ENCODE data around the gene LRRFIP1.

GRCh38 chr2:237680702-237681478 lies 53.5 kb downstream of the LRRFIP1 start:
- TF ChIP-seq, protein P1, sequence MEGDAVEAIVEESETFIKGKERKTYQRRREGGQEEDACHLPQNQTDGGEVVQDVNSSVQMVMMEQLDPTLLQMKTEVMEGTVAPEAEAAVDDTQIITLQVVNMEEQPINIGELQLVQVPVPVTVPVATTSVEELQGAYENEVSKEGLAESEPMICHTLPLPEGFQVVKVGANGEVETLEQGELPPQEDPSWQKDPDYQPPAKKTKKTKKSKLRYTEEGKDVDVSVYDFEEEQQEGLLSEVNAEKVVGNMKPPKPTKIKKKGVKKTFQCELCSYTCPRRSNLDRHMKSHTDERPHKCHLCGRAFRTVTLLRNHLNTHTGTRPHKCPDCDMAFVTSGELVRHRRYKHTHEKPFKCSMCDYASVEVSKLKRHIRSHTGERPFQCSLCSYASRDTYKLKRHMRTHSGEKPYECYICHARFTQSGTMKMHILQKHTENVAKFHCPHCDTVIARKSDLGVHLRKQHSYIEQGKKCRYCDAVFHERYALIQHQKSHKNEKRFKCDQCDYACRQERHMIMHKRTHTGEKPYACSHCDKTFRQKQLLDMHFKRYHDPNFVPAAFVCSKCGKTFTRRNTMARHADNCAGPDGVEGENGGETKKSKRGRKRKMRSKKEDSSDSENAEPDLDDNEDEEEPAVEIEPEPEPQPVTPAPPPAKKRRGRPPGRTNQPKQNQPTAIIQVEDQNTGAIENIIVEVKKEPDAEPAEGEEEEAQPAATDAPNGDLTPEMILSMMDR (IDR thresholded peaks at IDR 0.05), result no peak
- TF ChIP-seq EZH2 (IDR thresholded peaks at IDR 0.05), result no peak
- TF ChIP-seq EZH2phosphoT487 (IDR thresholded peaks at IDR 0.05), result no peak

All from neural progenitor cell (in vitro differentiated cells).